Small intestine (tissue), 16 donors: Measurements from ENCODE around the gene PRPF4. TPM values are rescaled to one million over a fixed set of nuclear protein-coding genes. Genes with fewer than 3 reads are reported as not detected.
"Not testable (repeated sequence)": the region's sequence is repeated elsewhere in the genome, so short reads cannot be mapped to it uniquely, and the experiment has no call there.

Experiments
- DNase-seq, 2 donors: peaks; one replicate each; pipeline versions ENCODE4 v3.0.0 to v3.0.0-alpha.2; 2013
- FAIRE-seq: peaks from 2 replicates; lab custom pipeline; 2012; peaks lifted over from hg19 to GRCh38; lab: Jason Lieb, UNC
- H3K27ac ChIP-seq, 3 donors: one replicate each; pipeline ENCODE4 v1.5.1; 2013; ENCODE audit warnings: low read length in 2 of 3, mild to moderate bottlenecking in 2 of 3, control low read depth in 1 of 3, inconsistent platforms in 1 of 3, low read depth in 1 of 3, moderate library complexity in 1 of 3
- H3K27me3 ChIP-seq, 3 donors: one replicate each; pipeline ENCODE4 v1.6.1; 2013; ENCODE audit warnings: low read length in 3 of 3, inconsistent platforms in 1 of 3; ENCODE audit not compliant: control insufficient read depth in 3 of 3, insufficient read depth in 3 of 3
- H3K36me3 ChIP-seq, 3 donors: one replicate each; pipeline ENCODE4 v1.6.1; 2013; ENCODE audit warnings: low read length in 3 of 3, inconsistent platforms in 1 of 3, low read depth in 1 of 3, mild to moderate bottlenecking in 1 of 3, moderate library complexity in 1 of 3; ENCODE audit not compliant: control insufficient read depth in 3 of 3, insufficient read depth in 2 of 3
- H3K4me1 ChIP-seq, 3 donors: one replicate each; pipeline ENCODE4 v1.6.1; 2013; ENCODE audit warnings: low read length in 2 of 3, inconsistent platforms in 1 of 3, low read depth in 1 of 3, mild to moderate bottlenecking in 1 of 3, moderate library complexity in 1 of 3; ENCODE audit not compliant: control insufficient read depth in 3 of 3, insufficient read depth in 2 of 3
- H3K4me3 ChIP-seq, 3 donors: one replicate each; pipeline ENCODE4 v1.5.1; 2013; ENCODE audit warnings: low read length in 3 of 3, control low read depth in 1 of 3, inconsistent platforms in 1 of 3, low read depth in 1 of 3, mild to moderate bottlenecking in 1 of 3, moderate library complexity in 1 of 3
- H3K9me3 ChIP-seq, 2 donors: one replicate each; pipeline ENCODE4 v1.6.1; 2013; ENCODE audit warnings: low read depth in 1 of 2, low read length in 1 of 2; ENCODE audit not compliant: control insufficient read depth in 2 of 2, insufficient read depth in 1 of 2
- WGBS, 3 donors: extraction: QIAGEN DNeasy Blood & Tissue Kit; methylation state at CpG; one replicate each; pipeline ENCODE4 v1.1.7; 2013; 5-methylcytosine and 5-hydroxymethylcytosine counted together
- long read RNA-seq, 10 donors: transcript quantifications; one replicate each; lab custom pipeline, GENCODE V29; 2026
- polyA plus RNA-seq, 4 donors: library from polyadenylated mRNA; stranded (reverse) in 3 of 4; unstranded in 1 of 4; fragments of 200-250 nt in 3 of 4; fragments of 120-200 nt in 1 of 4; gene quantifications; one replicate each; pipeline versions ENCODE4 v1.2.1 to v1.2.3, GENCODE V29; 2013
- donor health status: healthy with polysubstance abuse.
- donor health status: control.
- donor health status: control.
- donor health status: Bipolar disorder and iron deficiency.
- donor health status: healthy.

The PRPF4 gene
- polyA plus RNA-seq: 10 to 100 TPM in 2 of 4 donors, 1 to 10 TPM in 2; 7.6 to 21.6 (median 11.3) TPM
- long read RNA-seq, donor 1, transcript PRPF4-202 (14 exons, 3,212 nt): major isoform, 6 of 29 reads
- long read RNA-seq, donor 1, partial matches to known transcripts: 22 of 29 reads
- long read RNA-seq, donor 1, other reads (novel, unspliced or antisense): 0 of 29 reads
- long read RNA-seq, donor 2, partial matches to known transcripts: 0 of 1 reads
- long read RNA-seq, donor 2, other reads (novel, unspliced or antisense): 0 of 1 reads
- long read RNA-seq, donor 3, partial matches to known transcripts: 11 of 14 reads
- long read RNA-seq, donor 3, other reads (novel, unspliced or antisense): 0 of 14 reads
- long read RNA-seq, donor 4, partial matches to known transcripts: 0 of 1 reads
- long read RNA-seq, donor 4, other reads (novel, unspliced or antisense): 0 of 1 reads
- long read RNA-seq, donor 5, partial matches to known transcripts: 5 of 6 reads
- long read RNA-seq, donor 5, other reads (novel, unspliced or antisense): 0 of 6 reads
- long read RNA-seq, donor 6, partial matches to known transcripts: 0 of 3 reads
- long read RNA-seq, donor 6, other reads (novel, unspliced or antisense): 0 of 3 reads
- long read RNA-seq, donor 7: 0 reads
- long read RNA-seq, donor 8, partial matches to known transcripts: 0 of 1 reads
- long read RNA-seq, donor 8, other reads (novel, unspliced or antisense): 0 of 1 reads
- long read RNA-seq, donor 9, partial matches to known transcripts: 0 of 1 reads
- long read RNA-seq, donor 9, other reads (novel, unspliced or antisense): 0 of 1 reads
- long read RNA-seq, donor 10, partial matches to known transcripts: 13 of 18 reads
- long read RNA-seq, donor 10, other reads (novel, unspliced or antisense): 0 of 18 reads

DNA sequence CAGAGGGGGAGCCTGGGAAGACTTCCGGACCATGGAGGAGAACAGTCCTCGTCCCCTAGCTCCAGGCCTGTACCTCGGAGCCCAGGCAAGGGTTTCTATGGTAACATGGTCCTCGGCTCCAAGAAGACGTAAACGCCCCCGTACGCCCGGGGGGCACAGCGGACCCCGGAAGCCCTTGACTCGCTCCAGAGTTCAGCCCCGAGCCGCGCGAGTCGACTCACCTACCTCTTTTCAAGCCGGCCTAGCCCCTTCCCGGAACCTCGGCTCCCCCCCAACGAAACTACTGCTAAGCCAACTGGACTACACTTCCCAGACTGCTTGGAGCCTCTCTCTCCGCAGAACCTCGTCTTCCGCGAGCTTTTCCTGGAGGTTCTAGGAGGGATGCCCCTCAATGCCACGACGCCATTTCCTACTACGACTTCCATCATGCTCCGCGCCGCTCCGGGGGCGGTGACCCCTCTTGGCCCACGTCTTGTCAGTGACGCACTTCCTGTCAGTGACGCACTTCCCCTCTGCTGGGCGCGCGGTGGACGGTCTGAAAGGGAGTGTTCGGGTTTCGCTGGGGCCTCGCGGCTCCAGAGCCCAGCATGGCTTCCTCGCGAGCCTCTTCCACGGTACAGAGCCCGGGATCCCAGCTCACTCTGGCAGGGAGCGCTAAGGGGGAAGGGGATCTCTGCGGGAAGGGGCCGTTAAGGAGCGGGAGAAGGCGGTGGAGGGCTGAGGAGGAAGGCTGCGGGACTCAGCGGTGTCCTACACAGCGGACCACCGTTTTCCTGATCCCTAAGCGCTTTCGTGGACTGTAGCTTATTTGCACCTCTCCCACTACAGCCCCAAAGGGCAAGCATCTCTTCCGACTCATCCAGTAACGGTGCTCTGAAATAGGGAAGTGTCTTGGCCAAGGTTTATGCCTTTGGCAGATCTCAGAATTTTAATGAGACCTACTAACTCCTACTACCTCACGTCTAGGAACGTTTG lies at the start of gene PRPF4, which contains the start of gene CDC26:
Gene PRPF4, plus strand, starts transcription at position 502 of the 975 bp plus-strand sequence. Its CDS starts 86 bp downstream, at position 588.
Gene CDC26, minus strand, starts transcription at position 416 of the 975 bp plus-strand sequence. CDS start 3,065 bp downstream, outside the sequence.
- peak within 1 kb of the TSS; percentile 85 to 95 (median 94) for H3K27ac ChIP-seq
- H3K27me3 ChIP-seq: no peaks in the 10 kb centered on the region
- FAIRE-seq: no peak
- peaks cover 0 to 7% (median 4%) of the 10 kb centered on the region in 3 donors for H3K4me1 ChIP-seq
- 0% methylated on average over 56 to 63 of the region's 63 CpGs for WGBS, 3 donors
- H3K4me3 ChIP-seq: peak within 1 kb of the TSS; percentile 73 to 84 (median 78)
- peaks cover 14 to 26% (median 23%) of the 10 kb centered on the region in 3 donors for H3K36me3 ChIP-seq
- peak; percentile 98 for DNase-seq
- no peaks in the 10 kb centered on the region for H3K9me3 ChIP-seq

- H3K9me3 ChIP-seq: no peaks in the 10 kb centered on the region
- DNase-seq (no peak), FAIRE-seq (no peak)
- no peak overlapping the region for H3K27ac ChIP-seq
- peaks cover 0 to 8% (median 3%) of the 10 kb centered on the region in 3 donors for H3K36me3 ChIP-seq
- H3K27me3 ChIP-seq: no peaks in the 10 kb centered on the region
- H3K4me1 ChIP-seq: peaks cover 6 to 13% (median 7%) of the 10 kb centered on the region in 3 donors
- 0 to 68% (median 48%) methylated on average over 1 of the region's 1 CpG for WGBS, 3 donors
- no peak overlapping the region for H3K4me3 ChIP-seq
These were observed 48.0 kb upstream of the PRPF4 start for GRCh38 chr9:113227436-113227835.

- Histone ChIP-seq H3K9me3 (no peaks in the 10 kb centered on the region), H3K4me1 (peaks cover 3 to 10% (median 7%) of the 10 kb centered on the region in 3 donors), H3K36me3 (peaks cover 0 to 8% (median 3%) of the 10 kb centered on the region in 3 donors), H3K4me3 (no peak overlapping the region), H3K27ac (peak overlapping the region in 2 of 3 donors; percentile 60), H3K27me3 (no peaks in the 10 kb centered on the region)
- 56 to 60% (median 57%) methylated on average over 3 of the region's 3 CpGs for WGBS, 3 donors
- FAIRE-seq: no peak
- peak; percentile 55 to 64 for DNase-seq
These were observed 47.3 kb upstream of the PRPF4 start for GRCh38 chr9:113228130-113228665.

DNA sequence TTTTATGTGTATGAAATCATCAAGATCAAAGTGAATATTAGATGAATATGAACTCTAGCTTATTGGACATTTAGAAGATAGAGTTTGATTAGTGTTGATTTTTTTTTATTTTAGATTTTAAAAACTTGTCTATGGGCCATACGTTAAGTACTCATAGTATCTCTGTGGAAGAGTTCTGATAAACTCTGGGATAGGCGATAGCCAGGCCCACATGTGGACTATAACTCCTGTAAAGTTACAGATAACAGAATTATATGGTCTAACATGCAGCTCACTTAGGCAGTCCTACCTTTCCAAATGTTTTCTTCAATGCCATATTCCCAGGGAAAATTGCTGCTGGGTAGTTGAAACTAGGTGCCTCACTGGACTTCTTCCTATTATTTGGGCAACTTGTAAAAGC lies 43.8 kb upstream of the PRPF4 start:
- Histone ChIP-seq H3K9me3 (no peaks in the 10 kb centered on the region), H3K36me3 (peaks cover 0 to 3% (median 2%) of the 10 kb centered on the region in 3 donors), H3K27ac (no peak overlapping the region), H3K27me3 (no peaks in the 10 kb centered on the region), H3K4me1 (peaks cover 2 to 9% (median 5%) of the 10 kb centered on the region in 3 donors), H3K4me3 (no peak overlapping the region)
- FAIRE-seq (no peak), DNase-seq (no peak)
- 29 to 82% (median 61%) methylated on average over 2 of the region's 2 CpGs for WGBS, 3 donors

DNA sequence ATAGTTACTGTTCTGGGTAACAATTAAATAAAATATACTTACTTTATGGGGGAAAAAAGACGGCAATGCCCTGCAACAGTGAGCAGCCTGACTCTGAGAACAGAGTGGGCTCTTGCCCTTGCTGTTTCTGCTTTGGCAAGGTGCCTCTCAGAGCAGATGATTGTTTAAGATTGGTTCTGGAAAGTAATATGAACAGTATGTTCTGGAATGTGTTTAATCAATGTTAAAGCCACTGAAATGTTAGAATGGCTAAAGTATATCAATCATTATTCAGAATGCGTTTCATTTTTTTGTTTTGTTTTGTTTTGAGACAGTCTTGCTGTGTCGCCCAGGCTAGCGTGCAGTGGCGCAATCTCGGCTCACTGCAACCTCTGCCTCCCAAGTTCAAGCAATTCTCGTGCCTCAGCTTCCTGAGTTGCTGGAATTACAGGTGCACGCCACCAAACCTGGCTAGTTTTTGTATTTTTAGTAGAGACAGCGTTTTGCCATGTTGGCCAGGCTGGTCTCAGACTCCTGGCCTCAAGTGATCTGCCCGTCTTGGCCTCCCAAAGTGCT lies 39.7 kb upstream of the PRPF4 start:
- H3K9me3 ChIP-seq, H3K36me3 ChIP-seq, H3K4me1 ChIP-seq, H3K4me3 ChIP-seq, FAIRE-seq, H3K27ac ChIP-seq, DNase-seq, H3K27me3 ChIP-seq: not testable (repeated sequence)
- 80 to 93% (median 87%) methylated on average over 10 of the region's 10 CpGs for WGBS, 3 donors

GRCh38 chr9:113237026-113237425 lies 38.4 kb upstream of the PRPF4 start:
- Histone ChIP-seq H3K36me3 (no peaks in the 10 kb centered on the region), H3K27ac (no peak overlapping the region), H3K9me3 (no peaks in the 10 kb centered on the region), H3K4me3 (no peak overlapping the region), H3K4me1 (peaks cover 0 to 3% (median 0%) of the 10 kb centered on the region in 3 donors), H3K27me3 (no peaks in the 10 kb centered on the region)
- FAIRE-seq (no peak), DNase-seq (no peak)
- WGBS, 3 donors: 89 to 92% (median 90%) methylated on average over 4 of the region's 4 CpGs

DNA sequence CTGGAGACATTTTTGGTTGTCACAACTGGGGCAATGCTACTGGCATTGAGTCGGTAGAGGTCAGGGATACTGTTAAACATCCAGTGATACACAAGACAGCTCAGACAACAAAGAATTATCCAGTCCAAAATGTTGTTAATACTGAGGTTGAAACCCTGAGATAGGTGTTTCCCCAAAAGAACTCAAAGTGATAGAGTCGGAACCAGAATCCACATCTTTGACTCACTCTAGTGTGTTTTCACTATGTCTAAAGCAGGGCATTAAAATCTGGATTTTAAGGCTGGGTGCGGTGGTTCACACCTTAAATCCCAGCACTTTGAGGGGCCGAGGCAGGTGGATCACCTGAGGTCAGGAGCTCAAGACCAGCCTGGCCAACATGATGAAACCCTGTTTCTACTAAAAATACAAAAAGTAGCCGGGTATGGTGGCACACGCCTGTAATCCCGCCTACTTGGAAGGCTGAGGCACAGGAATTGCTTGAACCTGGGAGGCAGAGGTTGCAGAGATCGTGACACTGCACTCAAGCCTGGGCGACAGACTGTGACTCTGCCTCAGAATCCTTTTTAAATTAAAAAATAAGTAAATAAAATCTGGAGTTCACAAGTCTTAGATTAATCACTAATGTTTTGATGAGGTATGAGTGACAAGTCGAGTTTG lies 37.1 kb upstream of the PRPF4 start:
- H3K9me3 ChIP-seq: no peaks in the 10 kb centered on the region
- DNase-seq (no peak), FAIRE-seq (no peak)
- no peak overlapping the region for H3K27ac ChIP-seq
- H3K4me1 ChIP-seq: no peaks in the 10 kb centered on the region
- no peaks in the 10 kb centered on the region for H3K36me3 ChIP-seq
- H3K27me3 ChIP-seq: no peaks in the 10 kb centered on the region
- H3K4me3 ChIP-seq: no peak overlapping the region
- 89 to 94% (median 93%) methylated on average over 10 of the region's 10 CpGs for WGBS, 3 donors
